Jurkat, Clone E6-1 (cell line): ENCODE data around the gene MBTD1.
"Not testable (repeated sequence)": the region's sequence is repeated elsewhere in the genome, so short reads cannot be mapped to it uniquely, and the experiment has no call there.

Experiments
- DNase-seq: peaks from one replicate; pipeline ENCODE4 v3.0.0-alpha.2; 2011; ENCODE audit warnings: low read depth, low spot score
- H3K4me3 ChIP-seq: 2 replicates; pipeline ENCODE4 v1.5.1; 2011; ENCODE audit warnings: mild to moderate bottlenecking, low read length, control low read depth, moderate library complexity

Gene MBTD1

GRCh38 chr17:51257150-51258081 is 2.4 kb downstream of the MBTD1 start:
- H3K4me3 ChIP-seq = no peak overlapping the region
- no peak for DNase-seq

- H3K4me3 ChIP-seq = no peak overlapping the region
- DNase-seq = no peak
Observed at GRCh38 chr17:51256101-51256500, 3.7 kb downstream of the MBTD1 start.

GRCh38 chr17:51255673-51256072 is 4.2 kb downstream of the MBTD1 start:
- no peak for DNase-seq
- no peak overlapping the region for H3K4me3 ChIP-seq

DNA sequence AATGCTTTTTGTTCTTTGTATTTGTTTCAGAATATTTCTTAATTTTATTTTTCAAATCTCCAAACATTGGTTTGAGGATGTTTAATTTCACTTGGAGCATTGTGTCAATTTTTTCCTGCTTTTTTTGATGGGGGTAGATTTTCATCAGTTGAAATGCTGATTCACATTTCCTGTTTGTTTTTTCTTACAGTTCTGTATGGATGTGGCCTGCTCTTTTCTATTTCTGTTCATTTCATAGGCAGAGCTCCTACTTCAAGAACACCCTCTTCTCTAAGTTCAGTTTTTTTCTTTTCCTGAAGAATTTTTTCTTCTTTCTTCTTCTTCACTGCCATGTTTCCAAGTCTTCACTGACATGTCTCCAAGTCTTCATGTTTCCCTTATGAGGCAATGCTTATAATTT is 8.8 kb downstream of the MBTD1 start:
- no peak overlapping the region for H3K4me3 ChIP-seq
- DNase-seq = no peak

DNA sequence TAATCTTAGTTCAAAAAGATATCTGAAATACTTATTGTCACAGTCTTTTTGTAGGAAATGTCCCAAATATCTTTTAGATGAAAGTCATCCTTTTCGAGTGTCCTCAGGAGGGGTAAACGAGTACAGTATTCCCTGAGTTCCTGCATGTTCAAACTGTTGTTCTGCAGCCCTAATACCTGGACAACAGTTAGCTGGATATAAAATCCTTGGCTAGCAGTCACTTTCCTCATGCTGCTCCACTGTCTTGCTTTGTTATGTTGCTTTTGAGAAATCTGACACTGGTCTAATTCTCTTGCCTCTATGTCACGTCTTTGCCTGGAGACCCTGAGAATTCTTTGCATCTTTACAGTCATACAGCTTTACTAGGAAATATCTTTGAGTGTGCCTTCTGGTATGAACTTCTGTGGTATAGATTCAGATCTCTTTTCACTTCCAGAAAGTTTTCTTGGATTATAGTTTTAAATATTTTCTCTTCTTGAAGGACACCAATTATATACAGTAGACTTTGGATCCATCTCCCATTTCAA is 9.5 kb downstream of the MBTD1 start:
- no peak overlapping the region for H3K4me3 ChIP-seq
- DNase-seq = no peak

DNA sequence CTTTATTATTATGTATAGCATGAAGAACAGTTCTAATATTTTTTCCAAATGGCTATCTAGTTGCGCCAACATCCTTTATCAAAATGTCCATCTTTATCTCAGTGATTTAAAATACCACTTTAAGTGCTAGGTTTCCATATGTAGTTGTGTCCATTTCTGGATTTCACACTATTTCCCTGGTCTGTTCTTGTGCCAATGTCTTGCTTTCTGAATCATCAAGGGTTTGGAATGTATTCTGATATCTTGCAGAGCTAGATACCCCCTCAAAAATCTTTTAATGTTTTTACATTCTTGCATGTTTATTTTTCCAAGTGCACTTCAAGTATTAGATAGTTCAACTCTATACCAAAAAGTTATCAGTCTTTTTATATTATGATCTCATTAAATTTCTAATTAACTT is 14.3 kb downstream of the MBTD1 start:
- DNase-seq = no peak
- H3K4me3 ChIP-seq = no peak overlapping the region

DNA sequence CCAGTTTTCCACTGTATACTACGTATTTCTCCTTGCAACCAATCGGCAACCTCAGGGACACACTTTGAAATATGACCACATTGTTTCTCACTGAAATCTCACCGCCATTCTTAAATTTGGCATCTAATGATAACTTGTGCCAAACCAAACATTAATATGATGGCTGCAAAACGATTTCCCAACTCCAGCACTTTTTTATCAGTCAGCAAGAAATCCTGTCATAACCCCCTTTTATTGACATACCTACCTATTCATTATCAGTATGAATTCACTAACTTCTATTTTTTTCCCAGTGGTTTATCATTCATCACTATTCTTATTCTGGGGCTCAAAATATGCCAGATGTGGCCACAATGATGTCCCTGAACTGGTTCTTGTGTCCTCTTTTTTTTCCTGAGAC is 15.8 kb downstream of the MBTD1 start:
- no peak for DNase-seq
- no peak overlapping the region for H3K4me3 ChIP-seq

DNA sequence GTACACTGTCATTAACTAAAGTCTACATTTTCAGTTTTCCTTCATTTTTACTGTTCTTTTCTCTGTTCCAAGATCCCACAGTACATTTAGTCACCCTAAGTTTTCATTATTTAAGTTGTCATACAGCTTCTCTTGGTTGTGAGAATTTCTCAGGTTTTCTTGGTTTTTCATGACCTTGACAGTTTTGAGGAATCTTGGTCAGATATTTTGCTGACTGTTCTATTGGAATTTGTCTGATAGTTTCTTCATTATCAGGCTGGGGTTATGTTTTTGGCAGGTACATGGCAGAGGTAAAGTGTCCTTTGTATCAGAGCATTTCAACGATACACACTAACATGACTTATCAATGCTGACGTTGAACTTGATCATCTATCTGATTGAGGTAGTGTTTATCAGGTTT is 19.6 kb downstream of the MBTD1 start:
- no peak for DNase-seq
- H3K4me3 ChIP-seq = no peak overlapping the region

DNA sequence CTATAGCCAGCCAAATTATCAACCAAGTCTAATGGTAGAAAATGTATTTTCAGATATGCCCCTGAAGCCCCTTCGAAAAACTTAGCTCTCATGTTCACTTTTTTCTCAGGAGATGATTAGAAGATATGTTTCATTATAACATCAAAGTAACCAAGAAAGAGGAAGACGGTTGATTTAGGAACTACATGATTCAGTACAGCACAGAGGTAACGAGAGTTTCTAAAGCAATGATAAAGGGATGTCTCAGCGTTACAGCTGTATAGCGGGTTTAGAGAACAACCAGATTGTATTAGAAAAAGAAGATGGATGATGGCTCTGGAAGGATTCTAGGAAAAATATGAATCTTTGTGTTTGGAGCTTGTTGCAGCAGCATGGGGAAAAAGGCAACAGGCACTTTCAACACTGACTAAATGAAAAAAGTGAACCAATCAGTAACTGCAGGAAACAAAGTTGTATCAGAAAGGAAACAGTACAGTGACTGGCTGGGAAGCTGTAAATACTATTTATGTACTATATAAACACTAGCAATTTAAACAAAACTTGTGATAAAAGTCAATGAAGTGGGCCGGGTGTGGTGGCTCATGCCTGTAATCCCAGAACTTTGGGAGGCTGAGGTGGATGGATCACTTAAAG is 21.5 kb downstream of the MBTD1 start:
- peak; percentile 60 for DNase-seq
- H3K4me3 ChIP-seq = peak overlapping the region; percentile 14

DNA sequence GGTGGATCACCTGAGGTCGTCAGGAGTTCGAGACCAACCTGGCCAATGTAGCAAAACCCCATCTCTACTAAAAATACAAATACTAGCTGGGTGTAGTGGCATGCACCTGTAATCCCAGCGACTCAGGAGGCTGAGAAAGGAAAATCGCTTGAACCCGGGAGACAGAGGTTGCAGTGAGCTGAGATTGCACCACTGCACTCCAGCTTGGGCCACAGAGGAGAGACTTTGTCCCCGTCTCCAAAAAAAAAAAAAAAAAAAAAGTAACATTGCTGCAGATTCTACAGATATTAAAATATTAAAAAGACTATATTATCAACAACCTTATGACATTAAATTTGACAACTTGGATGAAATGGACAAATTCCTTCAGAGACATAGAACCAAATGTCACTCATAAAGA is 25.7 kb downstream of the MBTD1 start:
- DNase-seq = no peak

GRCh38 chr17:51231999-51232398 is 27.9 kb downstream of the MBTD1 start:
- DNase-seq = no peak
- no peak overlapping the region for H3K4me3 ChIP-seq

More for the DNA sequence above, 25.7 kb downstream of the MBTD1 start:
- no peak overlapping the region for H3K4me3 ChIP-seq

- no peak for DNase-seq
- H3K4me3 ChIP-seq = no peak overlapping the region
Observed at GRCh38 chr17:51230306-51230705, 29.5 kb downstream of the MBTD1 start.

GRCh38 chr17:51229889-51230288 is 30.0 kb downstream of the MBTD1 start:
- DNase-seq = no peak
- H3K4me3 ChIP-seq = no peak overlapping the region

GRCh38 chr17:51228161-51228560 is 31.7 kb downstream of the MBTD1 start:
- no peak for DNase-seq

DNA sequence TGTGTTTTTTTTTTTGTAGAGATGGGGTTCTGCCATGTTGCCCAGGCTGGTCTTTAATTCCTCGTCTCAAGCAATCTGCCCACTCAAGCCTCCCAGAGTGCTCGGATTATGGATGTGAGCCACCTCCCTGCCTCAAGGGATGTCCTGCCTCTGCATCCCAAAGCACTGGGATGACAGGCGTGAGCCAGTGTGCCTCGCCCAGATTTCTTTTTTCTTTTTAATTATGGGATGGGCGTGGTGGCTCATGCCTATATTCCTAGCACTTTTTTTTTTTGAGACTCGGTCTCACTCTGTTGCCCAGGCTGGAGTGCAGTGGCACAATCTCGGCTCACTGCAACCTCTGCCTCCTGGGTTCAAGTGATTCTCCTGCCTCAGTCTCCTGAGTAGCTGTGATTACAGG is 34.3 kb downstream of the MBTD1 start:
- not testable (repeated sequence) for DNase-seq, H3K4me3 ChIP-seq

More at GRCh38 chr17:51228161-51228560, 31.7 kb downstream of the MBTD1 start:
- H3K4me3 ChIP-seq = no peak overlapping the region

GRCh38 chr17:51224402-51225262 is 35.2 kb downstream of the MBTD1 start:
- no peak for DNase-seq

GRCh38 chr17:51221322-51221721 is 38.5 kb downstream of the MBTD1 start:
- no peak for DNase-seq
- no peak overlapping the region for H3K4me3 ChIP-seq

More at GRCh38 chr17:51224402-51225262, 35.2 kb downstream of the MBTD1 start:
- H3K4me3 ChIP-seq = no peak overlapping the region

DNA sequence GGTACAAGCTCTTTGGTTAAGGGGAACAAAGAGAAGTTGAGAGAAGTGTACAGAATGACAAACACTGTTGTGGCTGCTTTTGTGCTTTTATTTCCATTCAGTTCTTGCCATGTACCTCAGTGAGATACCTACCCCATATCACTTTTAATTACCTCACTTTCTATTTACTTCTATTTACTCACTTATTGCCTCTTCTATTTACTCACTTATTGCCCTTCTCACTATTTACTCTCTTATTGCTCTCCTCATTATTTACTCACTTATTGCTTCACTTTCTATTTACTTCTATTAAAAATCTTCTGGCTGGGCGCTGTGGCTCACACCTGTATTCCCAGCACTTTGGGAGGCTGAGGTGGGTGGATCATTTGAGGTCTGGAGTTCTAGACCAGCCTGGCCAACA is 41.9 kb downstream of the MBTD1 start:
- H3K4me3 ChIP-seq = no peak overlapping the region
- DNase-seq = no peak

DNA sequence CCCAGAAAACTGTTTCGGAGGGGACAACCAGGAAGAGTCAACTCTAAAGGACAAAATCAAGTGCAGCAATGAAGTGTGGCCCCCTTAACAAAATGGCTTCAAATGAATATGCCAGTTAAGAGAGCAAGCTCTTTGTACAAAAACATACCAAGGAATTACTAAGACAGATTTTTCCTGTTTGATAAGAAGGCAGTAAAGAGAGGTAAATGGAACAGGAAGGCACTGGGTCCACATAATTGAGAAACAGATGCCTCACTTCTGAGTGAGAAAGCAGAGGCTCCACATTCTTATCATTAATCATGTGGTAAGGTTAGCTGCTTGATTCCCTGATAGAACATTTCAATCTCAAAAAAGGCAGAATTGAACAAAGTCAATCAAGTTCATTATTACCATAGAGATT is 44.9 kb downstream of the MBTD1 start:
- DNase-seq = no peak
- H3K4me3 ChIP-seq = no peak overlapping the region
